HepG2 (cell line): ENCODE data around the gene ZNF782. TPM values are rescaled to one million over a fixed set of nuclear protein-coding genes. Genes with fewer than 3 reads are reported as not detected.

ENCODE experiments used
- ATAC-seq: fragments of 200-7000 bp; cut with Tn5 transposase; 3 replicates; pipeline ENCODE4 v1.9.1; 2020; ENCODE audit warnings: mild to moderate bottlenecking, moderate library complexity
- BruUV-seq: library from RNA; stranded (reverse); fragments of 400-500 nt; replicated peaks from 2 replicates; lab custom pipeline; 2021; lab: Mats Ljungman, UMichigan
- CTCF ChIA-PET: fragments of 300-600 bp; formaldehyde crosslinking; extraction: SDS; loops from one replicate; lab custom pipeline; 2021; ENCODE audit warnings: low total read pairs, inconsistent platforms, low intra/inter-chr PET ratio; lab: Yijun Ruan, JAX
- POLR2A ChIA-PET: fragments of 350-600 bp; sonication (Branson Sonifier 250); formaldehyde crosslinking; loops from one replicate; lab custom pipeline; 2020; ENCODE audit warnings: antibody characterized with exemption, inconsistent platforms; lab: Yijun Ruan, JAX
- DNase-seq: peaks from one replicate; pipeline ENCODE4 v3.0.0-alpha.2; 2015; ENCODE audit warnings: low spot score
- FAIRE-seq: peaks from 3 replicates; lab custom pipeline; 2011; peaks lifted over from hg19 to GRCh38; lab: Jason Lieb, UNC
- H2AFZ ChIP-seq: one replicate; pipeline ENCODE4 v1.6.1; 2011; ENCODE audit warnings: low read length, inconsistent platforms
- H3K27ac ChIP-seq: fragments of 300-600 bp; 3 replicates; pipeline ENCODE4 v1.8.0; 2011; ENCODE audit warnings: mixed run types, mild to moderate bottlenecking, mixed read lengths, low read length, inconsistent platforms; ENCODE audit not compliant: insufficient read depth; ENCODE audit errors: extremely low read length
- H3K27me3 ChIP-seq, 2 experiments: fragments of 200-600 bp in 1 of 2; 2 replicates in 1 of 2; 3 replicates in 1 of 2; pipeline versions ENCODE4 v1.6.0 to v1.8.0; 2011; ENCODE audit warnings: low read length in 2 of 2, mild to moderate bottlenecking in 2 of 2, moderate library complexity in 2 of 2, inconsistent platforms in 1 of 2; ENCODE audit not compliant: insufficient read depth in 2 of 2, control insufficient read depth in 1 of 2
- H3K36me3 ChIP-seq, 2 experiments: fragments of 200-600 bp in 1 of 2; replicated peaks in 1 of 2; 2 replicates in 1 of 2; 3 replicates in 1 of 2; pipeline versions ENCODE4 v1.5.1 to v1.8.0; 2011; ENCODE audit warnings: low read length in 2 of 2, inconsistent platforms in 1 of 2; ENCODE audit not compliant: insufficient read depth in 2 of 2, control insufficient read depth in 1 of 2
- H3K4me1 ChIP-seq: 2 replicates; pipeline ENCODE4 v1.5.1; 2012; ENCODE audit warnings: low read length, inconsistent platforms; ENCODE audit not compliant: insufficient read depth
- H3K4me2 ChIP-seq: 2 replicates; pipeline ENCODE4 v1.6.0; 2011; ENCODE audit warnings: low read depth, low read length, inconsistent platforms
- H3K4me3 ChIP-seq, 3 experiments: fragments of 200-600 bp in 1 of 3; sonication (generic), shearing (Covaris generic) in 1 of 3; replicated peaks in 1 of 3; 2 replicates each; pipeline ENCODE4 v1.5.1; 2011 to 2016; ENCODE audit warnings: low read length in 3 of 3, inconsistent platforms in 2 of 3, low read depth in 2 of 3, mild to moderate bottlenecking in 2 of 3, control low read depth in 1 of 3, mixed read lengths in 1 of 3; ENCODE audit not compliant: insufficient read depth in 1 of 3
- H3K79me2 ChIP-seq: one replicate; pipeline ENCODE4 v1.6.1; 2011; ENCODE audit warnings: low read length, inconsistent platforms; ENCODE audit not compliant: insufficient read depth
- H3K9ac ChIP-seq: 2 replicates; pipeline ENCODE4 v1.6.0; 2011; ENCODE audit warnings: mild to moderate bottlenecking, low read depth, low read length, inconsistent platforms; ENCODE audit not compliant: insufficient read depth
- H3K9me3 ChIP-seq: 2 replicates; pipeline ENCODE4 v1.5.1; 2012; ENCODE audit warnings: mild to moderate bottlenecking, low read length
- H4K20me1 ChIP-seq: 2 replicates; pipeline ENCODE4 v1.6.0; 2011; ENCODE audit warnings: inconsistent platforms, mild to moderate bottlenecking, low read length, moderate library complexity; ENCODE audit not compliant: insufficient read depth
- ASH2L ChIP-seq: fragments of 300-600, 200-600 bp; sonication (generic); IDR thresholded peaks from 2 replicates; pipeline ENCODE4 v1.7.0; 2017; ENCODE audit warnings: low read depth, mild to moderate bottlenecking, moderate library complexity, mixed read lengths, low read length; ENCODE audit not compliant: insufficient read length
- HNRNPL ChIP-seq: fragments of 200-400 bp; formaldehyde crosslinking; IDR thresholded peaks from 2 replicates; pipeline ENCODE4 v1.6.1; 2017; ENCODE audit warnings: mild to moderate bottlenecking, low read depth, low read length
- PAWR ChIP-seq: sonication (generic); formaldehyde crosslinking; IDR thresholded peaks from 2 replicates; pipeline ENCODE4 v1.4.0; 2020; ENCODE audit warnings: missing genetic modification reagents, mild to moderate bottlenecking, borderline replicate concordance
- PAX8 ChIP-seq: sonication (generic); formaldehyde crosslinking; IDR thresholded peaks from 2 replicates; pipeline ENCODE4 v1.8.0; 2022; ENCODE audit warnings: mild to moderate bottlenecking, missing genetic modification reagents, borderline replicate concordance
- PHF20 ChIP-seq: sonication (generic); formaldehyde crosslinking; IDR thresholded peaks from 2 replicates; pipeline ENCODE4 v1.5.0; 2020; ENCODE audit warnings: mild to moderate bottlenecking, missing genetic modification reagents
- SP4 ChIP-seq: sonication (generic); formaldehyde crosslinking; IDR thresholded peaks from 2 replicates; pipeline ENCODE4 v1.8.1; 2023; ENCODE audit warnings: mild to moderate bottlenecking, missing genetic modification reagents
- ZNF101 ChIP-seq: sonication (generic); formaldehyde crosslinking; IDR thresholded peaks from 2 replicates; pipeline ENCODE4 v1.4.0; 2020; ENCODE audit warnings: mild to moderate bottlenecking, low read depth, missing genetic modification reagents, borderline replicate concordance
- ZNF230 ChIP-seq: sonication (generic); formaldehyde crosslinking; IDR thresholded peaks from 2 replicates; pipeline ENCODE4 v1.4.0; 2020; ENCODE audit warnings: mild to moderate bottlenecking, missing genetic modification reagents
- ZNF329 ChIP-seq: sonication (generic); formaldehyde crosslinking; IDR thresholded peaks from 2 replicates; pipeline ENCODE4 v1.9.0; 2021; ENCODE audit warnings: low read depth, mild to moderate bottlenecking, missing genetic modification reagents
- ZNF607 ChIP-seq: sonication (generic); formaldehyde crosslinking; IDR thresholded peaks from 2 replicates; pipeline ENCODE4 v1.5.1; 2020; ENCODE audit warnings: missing genetic modification reagents, mild to moderate bottlenecking, borderline replicate concordance
- ZNF746 ChIP-seq: sonication (generic); formaldehyde crosslinking; IDR thresholded peaks from 2 replicates; pipeline ENCODE4 v1.8.0; 2022; ENCODE audit warnings: mild to moderate bottlenecking, missing genetic modification reagents
- in situ Hi-C: cut with HindIII; loops from 2 replicates; pipeline ENCODE4 v1.10.0; 2017; ENCODE audit warnings: low pct_unique_long_range_greater_than_20kb; ENCODE audit not compliant: extremely low pct_ligation_motif_present
- intact Hi-C: fragments of 100-400 bp; cut with micrococcal nuclease; formaldehyde crosslinking; loops from one replicate; pipeline ENCODE4 v1.10.0; 2022; ENCODE audit not compliant: unreplicated experiment
- polyA plus RNA-seq, 8 experiments: library from polyadenylated mRNA; depleted of rRNA in 3 of 8; stranded (reverse) in 7 of 8; unstranded in 1 of 8; fragments of >200 nt; fragmentation: Illumina TruSeq in 4 of 8; extraction: Trizol in 4 of 8; gene quantifications; 2 replicates each; pipeline versions ENCODE4 v1.2.1 to v1.2.3, GENCODE V29; 2011 to 2016; ENCODE audit warnings: low read depth in 4 of 8, missing spikeins in 1 of 8, mixed read lengths in 1 of 8; ENCODE audit not compliant: insufficient read depth in 1 of 8
- total RNA-seq, 5 experiments: library from RNA; depleted of rRNA; stranded (reverse); fragments of >200 nt; fragmentation: Illumina TruSeq; extraction: Trizol; gene quantifications; 2 replicates each; pipeline ENCODE4 v1.2.3, GENCODE V29; 2016; ENCODE audit warnings: low read depth in 1 of 5
- TF ChIP-seq, protein P1 (sequence below): sonication (generic); formaldehyde crosslinking; IDR thresholded peaks from 2 replicates; pipeline ENCODE4 v1.4.0; 2020; ENCODE audit warnings: mild to moderate bottlenecking, low read depth, missing genetic modification reagents
- TF ChIP-seq, protein P2 (sequence below): sonication (generic); formaldehyde crosslinking; conservative IDR thresholded peaks from 2 replicates; pipeline ENCODE4 v1.4.0; 2020; ENCODE audit warnings: missing genetic modification reagents
- TF ChIP-seq, protein P3 (sequence below): IDR thresholded peaks from 2 replicates; pipeline ENCODE4 v1.6.1; 2016; ENCODE audit warnings: low read depth, control low read depth
- TF ChIP-seq, protein P4 (sequence below): sonication (generic); formaldehyde crosslinking; conservative IDR thresholded peaks from 2 replicates; pipeline ENCODE4 v1.4.0; 2020; ENCODE audit warnings: mild to moderate bottlenecking, missing genetic modification reagents, moderate library complexity

Gene ZNF782
- total and polyA plus RNA-seq, 2 of the 13 experiments (the other 11 are each of a cell fraction or from before 2014, with no cell fraction given): 1.4 to 4.9 TPM

DNA sequence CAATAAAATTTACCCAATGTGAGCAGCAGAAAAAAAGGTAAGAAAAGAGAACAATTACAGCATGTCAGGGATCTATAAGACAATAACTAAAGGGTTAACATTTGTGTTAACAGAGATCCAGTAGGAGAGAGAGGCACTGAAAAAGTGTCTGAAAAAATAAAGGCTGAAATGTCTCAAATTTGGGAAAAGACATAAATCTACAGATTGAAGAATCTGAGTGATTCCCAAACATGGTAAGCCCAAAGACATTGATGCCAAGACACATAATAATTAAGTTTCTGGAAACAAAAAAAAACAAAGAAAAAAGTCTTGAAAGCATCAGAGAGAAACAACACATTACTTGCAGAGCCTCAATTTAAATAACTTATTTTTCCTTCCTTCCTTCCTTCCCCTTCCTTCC lies 31.1 kb upstream of the ZNF782 start:
- DNase-seq (no peak), FAIRE-seq (no peak), ATAC-seq (no peak)
- ChIA-PET POLR2A (interaction anchor here (1.2 kb wide), 1 partner anchor 10 kb away, joined by 4 read pairs; no protein-coding TSS in a partner anchor), CTCF (no interaction called here)
- Histone ChIP-seq H3K36me3 (no peaks in the 10 kb centered on the region), H3K4me2 (no peak overlapping the region), H3K27ac (no peak overlapping the region), H3K9me3 (no peaks in the 10 kb centered on the region), H2AFZ (no peak overlapping the region), H3K4me3 (no peak overlapping the region), H3K4me1 (peaks cover 11% of the 10 kb centered on the region), H4K20me1 (no peaks in the 10 kb centered on the region), H3K79me2 (no peaks in the 10 kb centered on the region), H3K27me3 (no peaks in the 10 kb centered on the region), H3K9ac (no peak overlapping the region)
- BruUV-seq: no TSS peak
- intact Hi-C loops: no loop called here
- in situ Hi-C loops: no loop called here
- TF ChIP-seq, protein P1, sequence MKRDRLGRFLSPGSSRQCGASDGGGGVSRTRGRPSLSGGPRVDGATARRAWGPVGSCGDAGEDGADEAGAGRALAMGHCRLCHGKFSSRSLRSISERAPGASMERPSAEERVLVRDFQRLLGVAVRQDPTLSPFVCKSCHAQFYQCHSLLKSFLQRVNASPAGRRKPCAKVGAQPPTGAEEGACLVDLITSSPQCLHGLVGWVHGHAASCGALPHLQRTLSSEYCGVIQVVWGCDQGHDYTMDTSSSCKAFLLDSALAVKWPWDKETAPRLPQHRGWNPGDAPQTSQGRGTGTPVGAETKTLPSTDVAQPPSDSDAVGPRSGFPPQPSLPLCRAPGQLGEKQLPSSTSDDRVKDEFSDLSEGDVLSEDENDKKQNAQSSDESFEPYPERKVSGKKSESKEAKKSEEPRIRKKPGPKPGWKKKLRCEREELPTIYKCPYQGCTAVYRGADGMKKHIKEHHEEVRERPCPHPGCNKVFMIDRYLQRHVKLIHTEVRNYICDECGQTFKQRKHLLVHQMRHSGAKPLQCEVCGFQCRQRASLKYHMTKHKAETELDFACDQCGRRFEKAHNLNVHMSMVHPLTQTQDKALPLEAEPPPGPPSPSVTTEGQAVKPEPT (CRISPR knock-in tag): no peak
- TF ChIP-seq PAX8 (CRISPR knock-in tag): no peak
- TF ChIP-seq, protein P2, sequence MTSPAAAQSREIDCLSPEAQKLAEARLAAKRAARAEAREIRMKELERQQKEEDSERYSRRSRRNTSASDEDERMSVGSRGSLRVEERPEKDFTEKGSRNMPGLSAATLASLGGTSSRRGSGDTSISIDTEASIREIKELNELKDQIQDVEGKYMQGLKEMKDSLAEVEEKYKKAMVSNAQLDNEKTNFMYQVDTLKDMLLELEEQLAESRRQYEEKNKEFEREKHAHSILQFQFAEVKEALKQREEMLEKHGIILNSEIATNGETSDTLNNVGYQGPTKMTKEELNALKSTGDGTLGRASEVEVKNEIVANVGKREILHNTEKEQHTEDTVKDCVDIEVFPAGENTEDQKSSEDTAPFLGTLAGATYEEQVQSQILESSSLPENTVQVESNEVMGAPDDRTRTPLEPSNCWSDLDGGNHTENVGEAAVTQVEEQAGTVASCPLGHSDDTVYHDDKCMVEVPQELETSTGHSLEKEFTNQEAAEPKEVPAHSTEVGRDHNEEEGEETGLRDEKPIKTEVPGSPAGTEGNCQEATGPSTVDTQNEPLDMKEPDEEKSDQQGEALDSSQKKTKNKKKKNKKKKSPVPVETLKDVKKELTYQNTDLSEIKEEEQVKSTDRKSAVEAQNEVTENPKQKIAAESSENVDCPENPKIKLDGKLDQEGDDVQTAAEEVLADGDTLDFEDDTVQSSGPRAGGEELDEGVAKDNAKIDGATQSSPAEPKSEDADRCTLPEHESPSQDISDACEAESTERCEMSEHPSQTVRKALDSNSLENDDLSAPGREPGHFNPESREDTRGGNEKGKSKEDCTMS (CRISPR knock-in tag): no peak
- no peak for TF ChIP-seq ASH2L
- TF ChIP-seq PHF20: no peak
- no peak for TF ChIP-seq HNRNPL
- no peak for TF ChIP-seq ZNF101 (CRISPR knock-in tag)
- no peak for TF ChIP-seq ZNF230 (CRISPR knock-in tag)
- TF ChIP-seq ZNF329: no peak
- no peak for TF ChIP-seq PAWR (CRISPR knock-in tag)
- TF ChIP-seq ZNF746 (CRISPR knock-in tag): no peak
- TF ChIP-seq, protein P3, sequence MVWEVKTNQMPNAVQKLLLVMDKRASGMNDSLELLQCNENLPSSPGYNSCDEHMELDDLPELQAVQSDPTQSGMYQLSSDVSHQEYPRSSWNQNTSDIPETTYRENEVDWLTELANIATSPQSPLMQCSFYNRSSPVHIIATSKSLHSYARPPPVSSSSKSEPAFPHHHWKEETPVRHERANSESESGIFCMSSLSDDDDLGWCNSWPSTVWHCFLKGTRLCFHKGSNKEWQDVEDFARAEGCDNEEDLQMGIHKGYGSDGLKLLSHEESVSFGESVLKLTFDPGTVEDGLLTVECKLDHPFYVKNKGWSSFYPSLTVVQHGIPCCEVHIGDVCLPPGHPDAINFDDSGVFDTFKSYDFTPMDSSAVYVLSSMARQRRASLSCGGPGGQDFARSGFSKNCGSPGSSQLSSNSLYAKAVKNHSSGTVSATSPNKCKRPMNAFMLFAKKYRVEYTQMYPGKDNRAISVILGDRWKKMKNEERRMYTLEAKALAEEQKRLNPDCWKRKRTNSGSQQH: no peak
- TF ChIP-seq, protein P4, sequence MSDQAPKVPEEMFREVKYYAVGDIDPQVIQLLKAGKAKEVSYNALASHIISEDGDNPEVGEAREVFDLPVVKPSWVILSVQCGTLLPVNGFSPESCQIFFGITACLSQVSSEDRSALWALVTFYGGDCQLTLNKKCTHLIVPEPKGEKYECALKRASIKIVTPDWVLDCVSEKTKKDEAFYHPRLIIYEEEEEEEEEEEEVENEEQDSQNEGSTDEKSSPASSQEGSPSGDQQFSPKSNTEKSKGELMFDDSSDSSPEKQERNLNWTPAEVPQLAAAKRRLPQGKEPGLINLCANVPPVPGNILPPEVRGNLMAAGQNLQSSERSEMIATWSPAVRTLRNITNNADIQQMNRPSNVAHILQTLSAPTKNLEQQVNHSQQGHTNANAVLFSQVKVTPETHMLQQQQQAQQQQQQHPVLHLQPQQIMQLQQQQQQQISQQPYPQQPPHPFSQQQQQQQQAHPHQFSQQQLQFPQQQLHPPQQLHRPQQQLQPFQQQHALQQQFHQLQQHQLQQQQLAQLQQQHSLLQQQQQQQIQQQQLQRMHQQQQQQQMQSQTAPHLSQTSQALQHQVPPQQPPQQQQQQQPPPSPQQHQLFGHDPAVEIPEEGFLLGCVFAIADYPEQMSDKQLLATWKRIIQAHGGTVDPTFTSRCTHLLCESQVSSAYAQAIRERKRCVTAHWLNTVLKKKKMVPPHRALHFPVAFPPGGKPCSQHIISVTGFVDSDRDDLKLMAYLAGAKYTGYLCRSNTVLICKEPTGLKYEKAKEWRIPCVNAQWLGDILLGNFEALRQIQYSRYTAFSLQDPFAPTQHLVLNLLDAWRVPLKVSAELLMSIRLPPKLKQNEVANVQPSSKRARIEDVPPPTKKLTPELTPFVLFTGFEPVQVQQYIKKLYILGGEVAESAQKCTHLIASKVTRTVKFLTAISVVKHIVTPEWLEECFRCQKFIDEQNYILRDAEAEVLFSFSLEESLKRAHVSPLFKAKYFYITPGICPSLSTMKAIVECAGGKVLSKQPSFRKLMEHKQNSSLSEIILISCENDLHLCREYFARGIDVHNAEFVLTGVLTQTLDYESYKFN (CRISPR knock-in tag): no peak
- no peak for TF ChIP-seq ZNF607 (CRISPR knock-in tag)
- no peak for TF ChIP-seq SP4 (CRISPR knock-in tag)
